SW480 (cell line): Measurements from ENCODE around the gene ABCD1.
A peak's percentile ranks its signal among the peaks of the same experiment; 100 is the strongest.

Source experiments
- DNase-seq: peaks from one replicate; pipeline ENCODE4 v3.0.0-alpha.2; 2016; ENCODE audit warnings: low spot score

ABCD1 gene

GRCh38 chrX:153763298-153763932 is 38.8 kb downstream of the ABCD1 start:
- DNase-seq, result no peak

- peak; percentile 80 for DNase-seq
These were observed 39.5 kb downstream of the ABCD1 start, which contains the start of gene PLXNB3 for GRCh38 chrX:153763989-153764755. PLXNB3 (plus strand) TSS chrX:153764249; CDS start chrX:153765536, 1,287 bp downstream.

- no peak for DNase-seq
These were observed 40.1 kb downstream of the ABCD1 start for GRCh38 chrX:153764786-153765137.

DNA sequence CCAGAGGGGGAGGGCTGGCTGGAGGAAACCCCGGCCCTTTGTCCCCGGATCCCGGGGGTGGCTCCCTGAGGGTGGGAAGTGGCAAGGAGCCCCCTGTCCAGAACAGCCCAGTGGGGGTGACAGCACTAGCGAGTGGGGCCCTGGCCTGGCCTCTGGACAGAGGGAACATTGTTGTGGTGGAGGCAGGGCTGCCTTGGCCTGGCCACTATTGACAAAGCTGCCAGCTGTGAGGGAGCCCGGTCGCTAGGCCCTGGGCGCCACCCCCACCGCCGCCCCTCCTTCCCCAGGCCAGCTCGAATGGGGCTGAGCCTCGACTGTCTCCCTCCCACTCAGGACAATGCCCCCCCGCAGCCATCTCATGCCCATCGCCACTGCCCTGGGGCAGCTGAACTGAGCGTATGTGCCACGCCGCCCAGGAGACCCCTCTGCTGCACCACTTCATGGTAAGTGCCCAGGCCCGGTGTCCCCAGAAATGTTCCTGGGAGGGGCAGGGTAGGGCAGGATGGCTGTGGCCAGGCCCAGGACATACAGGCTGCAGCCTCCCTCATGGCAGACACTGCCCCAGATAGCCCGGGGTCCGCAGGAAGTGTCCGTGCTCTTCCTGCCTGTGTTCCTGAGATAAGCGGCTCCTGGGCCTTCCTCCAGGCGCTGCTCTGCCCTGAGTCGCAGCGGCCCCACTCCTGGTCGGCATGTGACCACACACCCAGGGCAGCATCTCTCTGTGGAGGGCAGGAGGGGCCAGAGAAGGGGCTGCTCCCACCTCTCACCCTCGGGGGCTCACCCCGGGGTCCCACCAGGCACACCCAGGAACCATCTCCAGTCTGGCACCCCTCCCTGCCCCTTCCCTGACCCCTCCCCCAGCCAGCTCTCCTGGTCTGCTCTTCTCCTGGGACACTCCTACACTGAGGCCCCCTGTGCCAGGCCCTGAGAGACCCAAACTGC is 40.8 kb downstream of the ABCD1 start:
- peak; percentile 47 for DNase-seq

DNA sequence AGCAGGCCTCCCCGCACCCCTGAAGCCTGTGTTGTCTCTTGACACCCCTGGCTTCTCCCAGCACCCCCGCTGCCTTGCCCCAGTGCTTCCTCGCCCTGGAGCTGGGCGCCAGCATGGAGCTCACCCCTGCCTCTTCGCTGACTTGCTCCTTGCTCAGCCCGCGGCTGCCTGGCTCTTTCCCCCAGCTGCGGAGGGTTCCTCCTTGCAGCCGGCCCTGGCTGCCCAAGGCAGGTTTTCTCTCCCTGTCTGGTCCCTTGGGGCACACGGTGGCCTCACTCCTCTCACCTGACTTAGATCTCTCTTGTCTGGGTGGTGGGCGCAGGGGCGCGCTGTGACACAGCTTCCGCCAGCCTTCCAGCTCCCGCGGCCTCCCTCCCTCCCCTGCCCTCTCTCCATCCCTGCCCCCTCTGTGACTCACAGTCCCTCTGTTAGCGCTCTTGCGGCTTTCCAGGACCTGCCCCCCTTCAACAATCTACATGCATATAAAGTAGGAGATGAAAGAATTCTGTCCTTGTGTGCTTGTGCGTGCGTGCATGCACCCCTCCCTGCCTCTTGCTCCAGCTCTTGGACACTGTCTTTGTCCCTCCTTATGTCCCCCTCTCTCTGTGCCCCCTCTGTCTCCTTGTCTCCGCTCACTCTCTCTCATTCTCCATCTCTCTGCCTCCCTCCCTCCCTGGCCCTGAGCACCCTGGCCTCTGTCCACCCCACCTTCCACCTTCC is 41.6 kb downstream of the ABCD1 start:
- DNase-seq, result peak; percentile 91

GRCh38 chrX:153766871-153767673 is 42.4 kb downstream of the ABCD1 start:
- peak; percentile 42 for DNase-seq

GRCh38 chrX:153767674-153768055 is 43.0 kb downstream of the ABCD1 start:
- DNase-seq, result no peak

GRCh38 chrX:153768311-153769157 is 43.9 kb downstream of the ABCD1 start:
- no peak for DNase-seq

DNA sequence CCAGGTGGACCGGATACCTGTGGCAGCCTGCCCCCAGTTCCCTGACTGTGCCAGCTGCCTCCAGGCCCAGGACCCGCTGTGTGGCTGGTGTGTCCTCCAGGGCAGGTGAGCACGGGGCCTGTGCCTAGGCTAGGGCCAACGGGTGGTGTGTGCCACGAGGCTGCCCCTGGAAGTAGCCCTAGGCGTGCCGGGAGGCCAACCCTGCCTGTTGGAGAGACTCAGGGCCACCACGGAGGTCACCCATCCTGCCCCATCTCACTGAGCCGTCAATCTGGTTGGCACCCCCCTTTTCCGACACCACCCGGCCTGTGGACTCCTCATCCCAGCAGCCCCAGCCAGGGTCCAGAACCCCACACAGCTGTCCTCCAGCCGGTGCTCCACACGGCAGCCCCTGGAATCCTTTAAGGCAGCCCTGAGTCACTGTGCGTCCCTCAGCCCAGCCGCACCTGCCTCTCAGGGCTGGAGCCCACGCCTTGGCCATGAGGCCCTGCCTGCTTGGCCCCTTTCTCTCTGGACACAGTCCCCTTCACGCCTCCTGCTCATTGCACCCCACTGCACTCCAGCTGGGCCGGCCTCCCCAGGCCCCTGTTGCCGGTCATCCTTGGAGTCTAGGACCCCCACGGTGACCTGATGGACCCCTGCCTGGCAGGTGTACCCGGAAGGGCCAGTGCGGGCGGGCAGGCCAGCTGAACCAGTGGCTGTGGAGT is 44.7 kb downstream of the ABCD1 start:
- DNase-seq, result no peak

- no peak for DNase-seq
These were observed 45.4 kb downstream of the ABCD1 start for GRCh38 chrX:153769865-153770600.

GRCh38 chrX:153770601-153771414 is 46.2 kb downstream of the ABCD1 start:
- DNase-seq, result no peak

- no peak for DNase-seq
These were observed 47.0 kb downstream of the ABCD1 start for GRCh38 chrX:153771415-153772315.

GRCh38 chrX:153772316-153773217 is 47.9 kb downstream of the ABCD1 start:
- no peak for DNase-seq

GRCh38 chrX:153773218-153773611 is 48.6 kb downstream of the ABCD1 start:
- DNase-seq, result no peak

- no peak for DNase-seq
These were observed 49.3 kb downstream of the ABCD1 start for GRCh38 chrX:153773741-153774575.
